Body of pancreas (tissue), 4 donors: ENCODE data around the gene ERO1B. TPM values are rescaled to one million over a fixed set of nuclear protein-coding genes. Genes with fewer than 3 reads are reported as not detected.
A peak's percentile ranks its signal among the peaks of the same experiment; 100 is the strongest.

ENCODE experiments used
- ATAC-seq: fragments of 150-250 bp; one replicate; pipeline ENCODE4 v1.9.1; 2016
- DNase-seq, 4 donors: peaks; one replicate each; pipeline ENCODE4 v3.0.0-alpha.2; 2019
- H3K27ac ChIP-seq, 4 donors: fragments of 200-600 bp; sonication (generic); 1 replicate in 3 of 4; 2 replicates in 1 of 4; pipeline versions ENCODE4 v1.5.1 to v1.6.1; 2016 to 2019; ENCODE audit warnings: mild to moderate bottlenecking in 1 of 4, mixed read lengths in 1 of 4, moderate library complexity in 1 of 4
- H3K27me3 ChIP-seq, 2 donors: fragments of 200-600 bp; sonication (generic); one replicate each; pipeline ENCODE4 v1.6.0; 2016; ENCODE audit warnings: mild to moderate bottlenecking in 1 of 2
- H3K36me3 ChIP-seq, 2 donors: fragments of 200-600 bp; sonication (generic); replicated peaks in 1 of 2; 2 replicates each; pipeline ENCODE4 v1.5.1; 2016; ENCODE audit warnings: low read depth in 2 of 2; ENCODE audit not compliant: insufficient read depth in 1 of 2
- H3K4me1 ChIP-seq: fragments of 200-600 bp; sonication (generic); one replicate; pipeline ENCODE4 v1.6.0; 2016
- H3K4me3 ChIP-seq, 2 donors: fragments of 200-600 bp; sonication (generic); 1 replicate in 1 of 2; 2 replicates in 1 of 2; pipeline ENCODE4 v1.5.1; 2016 to 2019
- H3K9me3 ChIP-seq, 3 donors: fragments of 200-600 bp; sonication (generic); 1 replicate in 2 of 3; 2 replicates in 1 of 3; pipeline ENCODE4 v1.5.1; 2016
- POLR2A ChIP-seq, 3 donors: fragments of 450-650 bp; IDR thresholded peaks; one replicate each; pipeline ENCODE4 v1.6.1; 2016; ENCODE audit warnings: antibody characterized with exemption in 3 of 3, mild to moderate bottlenecking in 2 of 3
- WGBS, 2 donors: methylation state at CpG; one replicate each; pipeline ENCODE4 v1.1.5; 2017; 5-methylcytosine and 5-hydroxymethylcytosine counted together
- intact Hi-C: fragments of 100-400 bp; cut with DNase I; formaldehyde crosslinking; loops from one replicate; pipeline ENCODE4 v1.15.1; 2023
- total RNA-seq, 2 donors: library from RNA; depleted of rRNA; stranded (reverse); fragments of >200 nt; gene quantifications; one replicate each; pipeline ENCODE4 v1.1.0, GENCODE V29; 2016
- TF ChIP-seq, protein P1 (sequence below), 7 experiments: fragments of 450-650 bp in 4 of 7; fragments of 200-600 bp in 3 of 7; sonication (generic) in 3 of 7; IDR thresholded peaks; one replicate each; pipeline ENCODE4 v1.5.1; 2016 to 2019; ENCODE audit warnings: antibody characterized with exemption in 7 of 7

Gene ERO1B
- total RNA-seq, 2 donors from 2014 or later, result 136 to 489 TPM

- no peaks in the 10 kb centered on the region for H3K9me3 ChIP-seq
- peak overlapping the region in 1 of 4 donors; percentile 91 for H3K27ac ChIP-seq
- no peaks in the 10 kb centered on the region for H3K27me3 ChIP-seq
- no peak overlapping the region for H3K4me3 ChIP-seq
- peaks cover 47% of the 10 kb centered on the region for H3K4me1 ChIP-seq
- ATAC-seq (no peak), DNase-seq (no peak)
- intact Hi-C loops, result no loop called here
- WGBS, 2 donors, result 48 to 93% methylated on average over 2 of the region's 2 CpGs
- no peaks in the 10 kb centered on the region for H3K36me3 ChIP-seq
- no peak for TF ChIP-seq POLR2A (IDR thresholded peaks at IDR 0.05)
- TF ChIP-seq, protein P1, sequence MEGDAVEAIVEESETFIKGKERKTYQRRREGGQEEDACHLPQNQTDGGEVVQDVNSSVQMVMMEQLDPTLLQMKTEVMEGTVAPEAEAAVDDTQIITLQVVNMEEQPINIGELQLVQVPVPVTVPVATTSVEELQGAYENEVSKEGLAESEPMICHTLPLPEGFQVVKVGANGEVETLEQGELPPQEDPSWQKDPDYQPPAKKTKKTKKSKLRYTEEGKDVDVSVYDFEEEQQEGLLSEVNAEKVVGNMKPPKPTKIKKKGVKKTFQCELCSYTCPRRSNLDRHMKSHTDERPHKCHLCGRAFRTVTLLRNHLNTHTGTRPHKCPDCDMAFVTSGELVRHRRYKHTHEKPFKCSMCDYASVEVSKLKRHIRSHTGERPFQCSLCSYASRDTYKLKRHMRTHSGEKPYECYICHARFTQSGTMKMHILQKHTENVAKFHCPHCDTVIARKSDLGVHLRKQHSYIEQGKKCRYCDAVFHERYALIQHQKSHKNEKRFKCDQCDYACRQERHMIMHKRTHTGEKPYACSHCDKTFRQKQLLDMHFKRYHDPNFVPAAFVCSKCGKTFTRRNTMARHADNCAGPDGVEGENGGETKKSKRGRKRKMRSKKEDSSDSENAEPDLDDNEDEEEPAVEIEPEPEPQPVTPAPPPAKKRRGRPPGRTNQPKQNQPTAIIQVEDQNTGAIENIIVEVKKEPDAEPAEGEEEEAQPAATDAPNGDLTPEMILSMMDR (IDR thresholded peaks at IDR 0.05), result no peak
Observed at GRCh38 chr1:236302941-236303340, 21.2 kb upstream of the ERO1B start.

DNA sequence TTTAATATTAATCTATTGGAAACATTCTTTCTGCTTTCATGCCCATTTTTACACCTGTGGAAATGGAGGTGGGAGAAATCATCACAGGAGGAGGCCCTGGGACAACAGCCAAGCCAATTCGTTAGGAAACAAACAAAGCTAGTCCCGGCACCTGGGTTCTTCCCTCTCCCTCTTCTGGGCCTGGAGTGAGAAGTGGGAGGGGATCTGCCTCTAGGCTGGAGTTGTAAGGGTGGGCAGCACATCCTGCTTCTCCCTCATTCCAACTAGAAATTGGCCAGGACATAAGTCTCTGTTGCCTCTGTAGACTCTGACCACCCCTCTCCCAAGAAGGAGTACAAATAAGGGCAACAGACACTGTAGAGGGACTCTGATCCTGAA, 20.2 kb upstream of the ERO1B start:
- intact Hi-C loops, result no loop called here
- ATAC-seq (peak; percentile 65), DNase-seq (peak; percentile 63 to 85 (median 76))
- H3K27me3 ChIP-seq, result no peaks in the 10 kb centered on the region
- no peaks in the 10 kb centered on the region for H3K36me3 ChIP-seq
- no peak overlapping the region for H3K4me3 ChIP-seq
- peaks cover 47% of the 10 kb centered on the region for H3K4me1 ChIP-seq
- peak overlapping the region; percentile 81 to 91 (median 86) for H3K27ac ChIP-seq
- H3K9me3 ChIP-seq, result no peaks in the 10 kb centered on the region
- WGBS, 2 donors, result 7 to 11% methylated on average over 2 of the region's 2 CpGs
- TF ChIP-seq POLR2A (IDR thresholded peaks at IDR 0.05), result no peak
- TF ChIP-seq, protein P1 (IDR thresholded peaks at IDR 0.05), result no peak

GRCh38 chr1:236301080-236301957, 19.6 kb upstream of the ERO1B start:
- no peak overlapping the region for H3K4me3 ChIP-seq

DNA sequence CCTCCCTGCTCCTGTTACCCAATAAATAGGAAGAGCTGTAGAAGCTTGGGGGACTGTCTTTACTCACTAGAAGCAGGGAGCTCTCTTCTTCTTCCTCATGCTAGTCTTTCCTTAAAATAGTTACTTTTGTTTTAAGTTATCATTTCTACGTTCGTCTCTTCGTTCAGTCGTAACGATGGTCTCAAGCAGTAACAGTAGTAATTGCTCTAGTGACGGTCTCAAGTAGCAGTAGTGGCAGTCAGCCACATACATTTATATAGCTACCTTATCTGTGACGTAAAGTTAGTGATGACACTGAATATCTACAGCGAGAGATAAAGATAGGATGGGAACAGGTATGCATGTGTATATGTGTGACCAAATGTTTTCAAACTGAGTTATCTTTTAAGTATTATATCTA, 15.4 kb upstream of the ERO1B start:
- Histone ChIP-seq H3K4me3 (no peak overlapping the region), H3K9me3 (no peaks in the 10 kb centered on the region), H3K27me3 (no peaks in the 10 kb centered on the region), H3K27ac (no peak overlapping the region), H3K4me1 (peaks cover 41% of the 10 kb centered on the region), H3K36me3 (no peaks in the 10 kb centered on the region)
- DNase-seq, result no peak
- 84 to 86% methylated on average over 8 of the region's 8 CpGs for WGBS, 2 donors
- ATAC-seq, result no peak
- intact Hi-C loops, result no loop called here
- no peak for TF ChIP-seq POLR2A (IDR thresholded peaks at IDR 0.05)
- TF ChIP-seq, protein P1 (IDR thresholded peaks at IDR 0.05), result no peak

More at GRCh38 chr1:236301080-236301957, 19.6 kb upstream of the ERO1B start:
- ATAC-seq (peak; percentile 74), DNase-seq (peak; percentile 48 to 73 (median 62))
- intact Hi-C loops, result no loop called here
- Histone ChIP-seq H3K9me3 (no peaks in the 10 kb centered on the region), H3K4me1 (peaks cover 47% of the 10 kb centered on the region), H3K27ac (peak overlapping the region; percentile 81 to 91 (median 86)), H3K36me3 (no peaks in the 10 kb centered on the region), H3K27me3 (no peaks in the 10 kb centered on the region)
- peak in 2 of 3 donors; percentile 42 to 57 for TF ChIP-seq POLR2A (IDR thresholded peaks at IDR 0.05)
- TF ChIP-seq, protein P1 (IDR thresholded peaks at IDR 0.05), result no peak
- WGBS, 2 donors, result 48 to 58% methylated on average over 16 of the region's 16 CpGs
